Activated naive CD4-positive, alpha-beta T cell treated with anti-CD3 and anti-CD28 coated beads, Interleukin-2, amount 50 U/mL, for 16 hours (primary cell): ENCODE measurements around the gene PRODH.
"Not testable (repeated sequence)": the region's sequence is repeated elsewhere in the genome, so short reads cannot be mapped to it uniquely, and the experiment has no call there.

Experiments used
- DNase-seq: peaks from one replicate; pipeline ENCODE4 v3.0.0-alpha.2; 2020

PRODH gene

DNA sequence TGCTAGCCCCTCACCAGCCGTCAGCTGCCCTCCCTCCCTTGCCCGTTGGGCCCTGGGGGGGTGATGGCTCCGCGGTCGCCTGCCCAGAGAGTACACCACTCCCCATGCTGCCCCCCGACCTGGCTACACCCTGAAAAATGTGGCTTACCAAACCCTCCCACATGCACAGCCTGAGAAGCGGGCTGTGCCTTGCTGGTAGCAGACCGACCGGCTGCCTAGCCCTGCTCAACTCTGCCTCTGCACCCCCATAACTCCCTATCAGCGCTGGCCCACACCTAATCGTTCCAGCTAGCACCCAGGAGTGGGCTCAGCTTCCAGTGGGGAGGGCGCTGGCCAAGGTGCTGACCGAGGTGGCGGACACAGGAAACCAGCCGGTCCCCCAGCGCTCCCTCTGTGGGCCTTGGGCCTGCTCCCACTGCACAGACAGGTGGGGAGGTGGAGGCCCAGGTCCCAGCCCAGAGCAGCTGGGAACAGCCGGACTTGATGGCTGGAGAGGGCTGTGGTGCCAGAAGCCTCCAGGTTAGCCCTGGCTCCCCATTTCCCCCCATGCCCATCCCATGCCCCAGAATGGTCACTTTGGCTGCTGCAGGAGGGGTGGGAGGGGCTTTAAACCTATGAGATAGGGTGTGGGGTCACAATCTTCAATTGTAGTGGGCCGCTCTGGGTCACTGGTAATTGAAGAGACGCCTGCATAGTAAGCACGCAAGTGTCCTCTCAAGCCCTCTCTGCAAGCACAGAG lies 32.1 kb upstream of the PRODH start:
- no peak for DNase-seq

DNA sequence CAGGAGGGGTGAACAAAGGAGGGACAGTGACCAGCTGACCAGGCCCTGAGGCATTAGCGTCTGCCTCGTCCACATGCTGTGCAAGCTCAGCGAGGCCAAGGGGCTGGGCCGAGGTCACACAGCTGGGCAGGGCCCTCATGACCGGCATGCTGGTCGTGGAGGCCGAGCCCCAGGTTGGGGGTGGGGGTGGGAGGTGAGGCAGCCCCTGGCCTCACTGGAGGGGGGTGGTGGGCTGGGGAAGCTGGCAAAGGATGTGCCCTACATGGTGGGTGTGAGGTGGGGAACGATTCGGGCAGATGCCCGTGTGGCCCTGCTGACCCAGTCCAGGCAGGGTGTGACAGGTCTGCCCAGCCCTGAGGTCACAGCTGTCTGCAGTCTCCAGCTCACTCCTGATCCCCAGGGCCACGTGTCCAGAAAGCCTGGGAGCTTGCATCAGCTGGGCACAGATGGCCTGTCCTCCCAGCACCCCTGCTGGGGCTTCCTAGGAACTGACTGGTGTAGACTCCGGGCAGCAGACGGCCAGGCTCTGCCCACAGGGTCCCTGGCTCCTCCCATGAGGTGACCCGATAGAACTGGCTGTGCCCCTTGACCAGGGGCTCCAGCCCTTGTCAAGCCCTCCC lies 31.4 kb upstream of the PRODH start:
- DNase-seq: not testable (repeated sequence)

DNA sequence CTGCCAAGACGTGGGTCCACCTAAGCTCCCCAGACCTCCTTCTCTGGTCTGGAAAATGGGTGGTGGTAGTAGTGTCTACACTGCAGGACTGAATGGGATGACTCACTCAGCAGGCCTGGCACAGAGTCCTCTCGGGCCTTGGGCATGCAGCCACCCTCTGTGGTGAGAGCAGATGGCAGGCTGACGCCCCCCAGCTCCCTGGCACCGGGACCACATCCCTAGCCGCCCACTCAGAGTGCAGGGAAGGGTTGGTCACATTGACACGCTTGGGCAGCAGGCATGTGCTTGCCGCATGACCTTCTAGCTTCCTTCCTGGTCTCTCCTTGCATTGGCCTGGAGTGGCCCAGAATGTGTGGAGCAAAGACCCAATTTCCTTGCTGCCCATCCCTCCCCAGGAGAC lies 30.7 kb upstream of the PRODH start:
- no peak for DNase-seq

DNA sequence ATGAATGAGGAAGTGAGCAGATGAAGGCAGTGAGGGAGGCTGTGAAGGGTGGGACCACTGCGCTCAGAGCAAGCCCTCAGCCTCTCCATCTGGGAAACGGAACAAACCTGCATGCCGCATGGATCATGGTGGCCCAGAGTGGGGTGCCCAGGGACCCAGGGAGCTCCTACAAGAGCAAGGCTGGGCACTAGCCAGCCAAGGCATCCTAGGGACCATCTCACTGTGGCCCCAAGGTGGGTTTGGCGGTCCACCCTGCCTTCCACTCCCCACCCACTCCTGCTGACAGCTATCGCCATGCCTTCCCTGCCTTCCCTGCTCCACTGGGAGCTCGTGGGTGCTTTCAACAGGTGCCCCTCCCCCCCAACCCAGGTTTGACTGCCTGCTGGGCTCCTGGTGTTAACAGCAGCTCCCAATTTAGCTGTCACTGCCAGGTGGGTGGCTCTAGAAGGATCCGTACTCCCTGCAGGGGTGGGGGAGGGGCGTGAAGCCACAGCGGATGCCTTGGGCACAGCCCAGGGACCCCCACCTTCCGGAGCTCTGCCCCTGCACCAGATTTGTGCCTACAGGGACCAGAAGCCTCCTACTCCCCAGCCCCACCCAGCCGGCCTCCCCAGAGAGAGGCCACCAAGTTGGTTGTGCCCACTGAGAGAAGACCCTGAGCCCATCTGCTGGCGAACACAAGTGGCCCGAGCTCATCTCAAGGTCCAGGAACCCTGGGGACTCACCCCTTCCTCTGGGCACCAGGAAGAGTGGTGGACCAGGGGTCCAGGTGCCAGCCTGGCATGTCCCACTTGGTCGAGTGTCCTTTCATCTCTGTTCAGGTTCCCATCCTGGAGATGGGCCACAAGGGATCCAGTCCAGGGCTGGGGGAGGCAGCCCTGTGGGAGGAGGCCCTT lies 29.7 kb upstream of the PRODH start:
- DNase-seq: no peak

DNA sequence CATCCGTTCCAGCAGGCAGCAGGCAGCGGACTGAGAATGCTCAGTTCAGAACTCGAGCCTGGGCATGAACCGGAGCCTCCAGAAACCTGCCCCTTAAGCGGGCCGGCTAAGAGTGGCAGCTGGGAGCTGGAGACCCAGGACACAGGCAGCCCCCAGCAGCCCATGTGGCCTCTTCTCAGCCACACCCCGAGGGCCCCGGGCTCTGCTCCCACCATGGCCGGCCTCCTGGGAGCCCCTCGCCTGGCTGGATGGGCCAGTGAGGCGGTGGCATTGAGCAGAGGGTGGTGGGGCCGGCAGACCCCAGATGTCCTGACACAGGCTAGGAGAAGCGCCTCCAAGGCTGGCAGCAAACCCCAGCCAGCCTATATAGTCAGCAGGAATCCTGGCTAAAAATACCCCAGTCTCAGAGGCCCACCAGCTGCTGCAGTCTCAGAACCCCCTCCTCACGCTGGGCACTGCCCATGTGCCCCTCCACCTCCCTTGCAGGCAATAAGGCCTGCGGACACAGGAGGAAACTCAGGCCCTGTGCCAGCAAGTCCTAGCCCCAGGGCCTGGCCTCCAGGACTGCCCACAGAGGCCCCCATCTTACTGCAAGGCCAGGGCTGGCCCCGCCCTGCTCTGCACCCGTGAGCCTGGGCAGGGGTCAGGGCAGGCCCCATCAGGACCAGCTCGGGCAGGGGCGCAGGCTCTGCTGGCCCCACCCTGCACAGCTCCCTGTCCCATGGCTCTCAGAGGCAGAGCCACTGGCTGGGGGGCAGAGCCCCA lies 28.6 kb upstream of the PRODH start:
- not testable (repeated sequence) for DNase-seq

DNA sequence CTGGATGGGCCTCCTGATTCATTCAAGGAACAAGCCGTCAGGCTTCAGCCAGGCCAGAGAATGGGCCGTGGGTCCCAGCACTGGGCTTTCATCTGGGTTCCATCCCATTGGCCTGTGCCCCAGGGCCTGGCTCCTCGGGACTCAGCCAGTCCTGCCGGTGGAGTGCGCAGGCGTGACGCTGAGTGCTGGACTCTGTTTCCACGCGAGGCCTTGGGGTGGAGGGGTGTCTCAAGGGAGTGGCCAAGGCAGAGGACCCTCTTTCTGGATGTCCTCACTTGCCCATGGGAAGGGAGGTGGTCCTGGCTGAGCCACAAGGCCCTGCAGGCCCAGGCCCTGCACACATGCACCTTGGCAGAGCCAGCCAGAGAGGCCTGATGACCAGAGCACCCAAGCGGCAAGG lies 28.0 kb upstream of the PRODH start:
- not testable (repeated sequence) for DNase-seq

DNA sequence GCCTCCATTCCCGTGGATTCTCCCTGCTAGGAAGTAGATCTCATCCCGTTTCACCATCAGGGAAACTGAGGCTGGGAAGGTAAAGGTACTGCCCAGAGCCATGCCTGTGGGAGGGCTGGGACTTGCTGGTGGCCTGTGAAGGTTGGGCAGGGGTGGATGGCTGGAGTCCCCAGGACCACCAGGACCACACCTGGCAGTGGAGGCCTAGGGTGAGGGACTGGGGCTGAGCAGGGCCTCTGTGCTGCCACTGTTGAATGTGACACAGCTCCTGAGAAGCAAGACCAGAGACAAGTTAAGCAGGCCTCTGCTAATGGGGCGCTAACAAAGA lies 26.2 kb upstream of the PRODH start:
- DNase-seq: no peak

DNA sequence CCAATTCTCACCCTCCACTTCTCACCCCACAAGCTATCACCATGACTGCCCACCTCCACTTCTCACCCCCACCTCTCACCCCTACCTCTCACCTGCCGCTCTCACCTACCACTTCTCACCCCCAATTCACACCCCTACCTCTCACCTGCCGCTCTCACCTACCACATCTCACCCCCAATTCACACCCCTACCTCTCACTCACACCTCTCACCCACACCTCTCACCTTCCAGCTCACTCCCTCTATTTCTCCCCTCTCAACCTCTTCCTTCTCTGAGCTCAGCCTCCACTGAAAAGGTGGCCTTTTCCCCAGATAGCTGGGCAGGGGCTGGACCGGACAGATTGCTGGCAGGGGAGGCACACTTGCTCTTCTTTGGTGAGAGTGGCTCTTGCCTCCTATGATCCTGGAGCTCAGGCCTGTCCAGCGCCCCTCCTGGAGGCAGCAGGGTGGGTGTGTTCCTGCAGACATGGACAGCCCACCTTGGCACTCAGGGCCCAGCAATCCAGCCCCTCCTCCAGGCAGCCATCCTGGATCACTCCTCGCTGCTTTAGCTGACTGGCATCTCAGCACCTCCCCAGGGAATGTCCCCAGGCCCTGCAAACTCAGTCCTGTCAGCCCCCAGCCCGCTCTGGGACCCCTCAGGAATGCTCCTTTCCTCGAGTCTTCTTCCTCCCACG lies 25.7 kb upstream of the PRODH start:
- DNase-seq: not testable (repeated sequence)

DNA sequence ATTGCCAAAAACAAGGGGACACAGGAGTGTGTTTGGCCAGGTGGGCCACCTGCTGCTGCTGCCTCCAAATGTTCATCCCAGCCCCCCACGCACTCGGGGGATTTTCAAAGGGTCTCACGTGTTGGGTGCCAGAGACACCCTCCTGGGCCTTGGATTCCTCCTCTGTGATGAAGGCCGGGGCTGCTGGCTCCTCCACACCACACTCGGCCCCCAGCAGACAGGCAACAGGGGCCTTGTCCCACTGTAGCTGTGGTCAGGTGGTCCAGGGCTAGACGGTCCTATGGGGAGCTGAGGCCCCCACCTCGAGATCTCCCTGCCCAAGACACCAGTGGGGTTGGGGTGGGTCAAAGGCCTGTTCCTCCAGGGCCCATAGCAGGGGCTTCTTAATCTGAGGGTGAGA lies 25.1 kb upstream of the PRODH start:
- DNase-seq: not testable (repeated sequence)

DNA sequence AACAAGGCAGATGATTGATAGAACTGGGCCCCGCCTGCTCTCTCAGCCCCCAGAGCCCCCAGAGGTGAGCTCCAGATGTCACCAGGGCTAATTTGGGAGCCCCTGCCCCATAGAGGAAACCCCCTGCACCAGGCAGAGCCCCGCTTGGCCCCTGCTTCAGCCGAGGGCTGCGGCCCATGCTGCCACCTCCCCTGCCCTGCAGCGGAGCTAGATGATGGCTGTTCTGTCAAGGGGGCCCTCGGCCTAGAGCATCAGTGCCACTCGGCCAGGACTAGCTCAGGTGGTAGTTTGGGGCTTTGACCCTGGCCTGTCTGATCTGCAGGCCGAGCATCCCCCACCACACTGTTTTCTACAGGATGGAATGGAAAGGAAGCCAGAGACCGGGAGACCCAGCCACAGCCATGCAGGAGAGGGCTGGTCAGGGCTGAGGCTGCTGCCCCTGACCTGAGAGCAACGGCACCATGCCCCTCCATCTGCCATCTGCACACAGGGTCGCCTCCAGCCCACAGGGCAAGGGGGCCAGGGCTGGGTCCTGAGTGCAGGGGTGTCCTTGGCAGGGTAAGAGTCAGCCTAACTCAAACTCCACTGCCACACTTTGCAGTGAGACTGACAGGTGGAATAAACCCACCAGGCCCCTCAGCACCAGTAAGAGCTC lies 24.2 kb upstream of the PRODH start:
- DNase-seq: not testable (repeated sequence)

DNA sequence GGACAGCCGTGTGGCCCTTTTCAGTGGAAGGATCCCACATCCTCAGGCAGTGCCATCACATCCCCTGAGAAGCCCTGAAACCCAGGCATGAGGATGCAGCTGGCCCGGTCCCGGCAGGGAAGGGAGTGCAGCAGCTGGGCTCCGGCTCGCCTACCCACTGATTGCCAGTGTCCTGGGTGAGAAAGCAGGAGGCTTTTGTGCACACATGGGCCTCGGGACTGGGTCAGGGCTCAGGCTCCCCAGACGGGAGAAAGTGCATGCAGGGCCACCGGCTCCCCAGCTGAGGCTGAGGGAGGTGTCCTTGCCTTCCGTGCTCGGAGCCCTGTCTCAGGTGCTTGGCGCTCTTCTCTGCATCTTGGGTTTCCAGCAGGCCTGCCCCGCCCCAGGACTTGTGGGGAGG lies 23.6 kb upstream of the PRODH start:
- DNase-seq: not testable (repeated sequence)

DNA sequence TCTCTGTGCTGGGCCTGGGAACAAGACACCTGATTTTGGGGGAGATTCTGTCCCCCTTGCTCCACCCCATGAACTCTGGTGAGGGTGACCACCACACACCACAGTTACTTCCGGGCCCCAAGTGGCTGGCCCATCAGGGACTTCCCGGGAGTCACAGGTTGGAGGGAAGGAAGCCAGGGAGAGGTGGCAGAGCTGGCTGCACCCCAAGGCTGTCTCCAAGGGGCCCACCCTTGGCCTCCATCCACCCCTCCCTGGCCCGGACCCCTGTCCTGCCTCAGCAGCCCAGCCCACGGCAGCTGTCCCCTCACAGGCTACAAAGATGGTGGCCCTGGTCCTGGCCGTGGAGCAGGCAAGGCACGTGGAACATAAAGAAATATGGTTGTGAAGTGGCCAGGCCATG lies 23.2 kb upstream of the PRODH start:
- DNase-seq: not testable (repeated sequence)

DNA sequence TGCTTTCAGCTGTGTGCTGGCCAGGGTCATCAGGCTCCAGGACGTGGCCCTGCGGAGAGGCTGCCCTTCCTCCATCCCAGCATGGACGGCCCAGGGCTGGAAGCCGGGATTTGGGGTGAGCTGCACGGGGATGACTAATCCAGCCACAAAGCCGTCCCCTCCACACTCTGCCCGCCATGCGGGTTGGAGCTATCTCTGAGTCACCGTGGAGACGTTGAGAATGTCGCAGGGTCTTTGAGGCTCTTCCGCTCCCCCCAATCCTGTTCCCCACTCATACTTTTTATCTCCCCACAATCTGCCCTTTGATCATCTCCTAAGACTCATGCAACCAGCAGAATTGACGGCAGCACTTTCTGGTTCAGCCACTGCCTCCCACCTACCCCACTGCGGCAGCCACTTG lies 22.6 kb upstream of the PRODH start:
- DNase-seq: not testable (repeated sequence)

DNA sequence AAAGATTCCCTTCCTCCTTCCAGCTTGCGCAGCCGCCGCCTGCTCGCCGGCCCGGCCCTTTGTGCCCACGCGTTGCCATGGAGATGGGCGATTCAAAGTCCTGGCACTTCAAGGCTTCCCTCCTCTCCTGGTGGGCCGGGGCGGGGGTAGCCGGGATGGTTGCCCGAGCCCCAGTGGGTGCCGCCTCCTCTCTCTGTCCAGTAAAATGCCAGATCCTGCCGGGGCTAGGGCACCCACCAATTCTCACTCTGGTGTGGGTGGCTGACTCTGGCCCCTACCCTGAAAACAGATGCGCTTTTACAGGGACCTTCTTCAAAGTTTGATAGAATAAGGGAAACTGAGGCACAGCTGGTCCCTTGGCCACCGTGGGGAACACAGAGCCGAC lies 22.2 kb upstream of the PRODH start:
- DNase-seq: not testable (repeated sequence)

DNA sequence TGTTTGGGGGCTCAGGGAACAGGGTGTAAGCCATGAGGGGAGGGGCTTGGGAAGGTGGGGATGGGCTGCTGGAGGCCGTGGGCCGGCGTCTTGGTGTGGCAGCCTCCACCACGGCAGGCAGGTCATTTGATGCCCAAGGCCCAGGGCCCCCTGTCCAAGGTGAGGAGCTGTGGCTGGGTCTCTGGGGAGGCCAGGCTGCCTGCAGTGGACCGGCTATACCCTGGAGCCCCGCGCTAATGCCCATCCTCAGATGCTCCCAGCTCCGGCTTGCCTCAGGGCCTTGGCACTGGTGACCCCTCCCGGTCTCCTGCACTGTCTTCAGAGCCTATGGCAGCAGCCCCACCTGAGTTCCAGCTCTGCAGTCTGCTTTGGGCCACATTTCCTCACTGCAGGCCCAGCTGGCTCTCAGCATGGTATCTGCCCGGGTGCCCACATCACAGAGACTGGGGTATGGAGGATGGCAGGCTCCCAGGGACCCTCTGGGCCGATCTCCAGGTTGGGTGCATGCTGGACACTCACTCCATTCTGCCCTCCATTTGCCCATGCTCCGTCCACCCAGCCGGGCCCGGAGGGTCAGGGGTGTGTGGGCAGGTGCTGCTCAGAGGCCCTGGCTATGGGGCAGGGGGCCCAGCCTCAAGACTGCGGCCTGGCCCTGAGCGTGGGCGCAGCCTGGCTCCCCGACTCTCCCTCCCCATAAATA lies 21.7 kb upstream of the PRODH start:
- DNase-seq: not testable (repeated sequence)

DNA sequence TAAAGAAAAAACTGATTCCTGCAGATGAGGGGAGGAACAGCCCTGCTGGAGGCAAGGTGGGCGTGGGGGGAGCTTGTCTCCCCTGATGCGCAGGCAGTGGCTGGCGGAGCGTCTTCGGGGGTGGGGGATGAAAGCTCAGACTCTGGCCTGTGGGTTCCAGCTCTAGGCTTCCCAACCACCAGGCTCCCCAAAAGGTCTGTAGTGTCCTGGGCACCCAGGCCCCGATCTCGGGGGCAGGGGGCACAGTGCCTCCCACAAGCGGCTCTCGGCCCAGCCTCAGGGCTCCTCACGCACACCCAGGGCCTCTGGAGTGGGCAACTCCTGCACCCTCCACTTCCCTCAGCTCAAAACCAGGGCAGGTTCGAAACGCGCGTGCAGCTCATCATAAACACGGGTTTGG lies 20.9 kb upstream of the PRODH start:
- DNase-seq: not testable (repeated sequence)

DNA sequence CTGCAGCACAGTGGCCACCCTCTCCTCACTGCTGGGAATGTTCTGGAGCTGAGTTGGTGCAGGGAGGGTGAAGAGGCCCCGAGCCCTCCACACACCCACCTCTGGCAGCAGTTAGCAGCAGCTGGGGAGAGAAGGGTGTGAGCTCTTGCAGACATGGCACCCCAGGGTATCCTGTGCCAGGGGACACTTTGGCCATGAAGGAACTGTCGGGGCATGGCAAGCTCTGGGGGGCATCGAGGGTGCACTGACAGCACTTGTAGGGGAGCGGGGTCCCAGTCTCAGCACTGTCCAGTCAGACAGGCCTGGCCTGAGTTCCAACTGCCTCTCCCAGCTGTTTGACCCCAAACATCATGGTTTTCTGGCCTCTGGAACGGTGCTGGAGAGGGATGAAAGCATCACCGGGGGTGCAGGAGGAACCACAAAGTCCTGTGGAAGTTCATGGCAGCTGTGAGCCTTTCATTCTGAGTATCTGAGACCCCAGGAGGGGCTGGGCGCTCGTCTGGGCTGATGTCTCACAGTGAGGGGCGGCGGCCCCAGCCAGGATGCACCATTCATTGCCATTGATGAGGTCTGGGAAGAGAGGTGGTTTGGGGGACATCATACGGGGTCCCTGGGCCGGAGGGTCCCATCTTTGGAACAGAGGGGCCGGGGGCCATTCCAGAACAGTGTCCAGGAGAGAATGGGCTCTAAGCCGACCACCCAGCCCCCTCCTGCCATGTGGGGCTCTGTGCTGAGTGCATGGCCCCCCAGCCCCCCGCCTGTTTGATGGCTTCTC lies 20.2 kb upstream of the PRODH start:
- DNase-seq: not testable (repeated sequence)

DNA sequence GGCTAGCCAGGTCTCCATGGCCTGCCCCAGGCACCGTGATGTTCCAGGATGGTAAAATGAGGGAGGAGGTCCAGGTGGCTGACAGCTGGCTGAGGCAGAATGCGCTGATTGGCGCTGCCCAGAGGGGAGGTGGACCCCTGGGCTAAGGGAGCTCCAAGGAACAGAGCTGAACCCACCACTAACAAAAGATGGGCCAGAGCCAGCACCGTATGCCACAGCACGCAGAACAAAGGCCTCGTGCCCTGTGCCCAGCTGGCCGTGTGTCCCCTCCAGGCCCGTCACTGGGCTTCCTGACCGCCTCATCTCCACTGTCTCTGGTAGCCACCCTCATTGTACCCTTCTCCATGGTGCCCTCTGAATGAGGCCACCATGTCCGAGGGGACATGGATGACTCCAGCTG lies 19.6 kb upstream of the PRODH start:
- no peak for DNase-seq

DNA sequence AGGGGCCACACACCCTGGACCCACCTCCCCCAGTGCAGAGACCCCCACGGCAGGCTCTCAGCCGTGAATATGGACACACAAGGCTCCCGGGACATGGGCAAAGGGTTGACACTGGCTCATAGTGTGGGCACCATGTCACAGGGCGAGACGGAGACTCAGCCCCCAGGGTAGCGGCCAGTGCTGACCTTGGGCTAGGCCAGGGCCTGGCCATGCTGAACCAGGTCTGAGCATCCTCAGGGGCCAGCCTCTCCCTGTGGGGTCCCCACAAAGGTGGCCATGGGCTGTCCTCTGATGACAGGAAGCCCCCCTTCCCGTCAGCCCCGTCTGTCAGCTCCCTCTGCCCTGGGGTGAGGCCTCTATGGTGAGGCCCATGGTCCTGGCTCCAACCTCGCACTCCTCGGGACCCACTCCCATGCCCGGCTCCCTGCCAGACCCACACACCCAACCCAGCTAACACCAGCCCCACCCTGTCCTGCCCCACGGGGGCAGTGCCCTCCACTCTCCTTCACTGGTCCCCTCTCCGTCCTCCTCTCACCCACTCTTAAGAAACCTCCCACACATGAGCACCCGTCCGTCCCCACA lies 19.0 kb upstream of the PRODH start:
- DNase-seq: no peak
